Ovary (tissue), 3 donors: ENCODE results near the gene ARHGAP45.

ENCODE experiments used
- CTCF ChIP-seq, 3 donors: fragments of 450-650 bp in 2 of 3; fragments of 200-600 bp in 1 of 3; IDR thresholded peaks; one replicate each; pipeline versions ENCODE4 v1.5.1 to v1.8.0; 2016 to 2022; ENCODE audit warnings: antibody characterized with exemption in 3 of 3, mild to moderate bottlenecking in 1 of 3
- EP300 ChIP-seq: sonication (generic); formaldehyde crosslinking; IDR thresholded peaks from one replicate; pipeline ENCODE4 v1.6.1; 2017; ENCODE audit warnings: antibody characterized with exemption
- donor health status: DM: no; HTN: no; CAD: no.

GRCh38 chr19:1088416-1089010 is 21.5 kb downstream of the ARHGAP45 start:
- TF ChIP-seq CTCF (IDR thresholded peaks at IDR 0.05) (no peak), EP300 (no peak)
